SU-DHL-6 (cell line): Measurements from ENCODE around the gene NXT1.

Experiments
- H2AFZ ChIP-seq: fragments of 200-600 bp; sonication (generic); 2 replicates; pipeline ENCODE4 v1.6.1; 2014; ENCODE audit warnings: low read depth, mild to moderate bottlenecking, moderate library complexity, mixed read lengths, antibody characterized with exemption, low read length; ENCODE audit not compliant: severe bottlenecking
- H3F3A ChIP-seq: fragments of 200-600 bp; shearing (Covaris generic); 2 replicates; pipeline ENCODE4 v1.6.0; 2016; ENCODE audit warnings: antibody characterized with exemption, mild to moderate bottlenecking; ENCODE audit not compliant: insufficient read depth
- H3K27ac ChIP-seq: fragments of 200-600 bp; sonication (generic); 2 replicates; pipeline ENCODE4 v1.5.1; 2016; ENCODE audit warnings: low read depth, mild to moderate bottlenecking, low read length, moderate library complexity, mixed read lengths
- H3K27me3 ChIP-seq: fragments of 200-600 bp; sonication (generic), shearing (Covaris generic); 2 replicates; pipeline ENCODE4 v1.6.0; 2014; ENCODE audit warnings: mild to moderate bottlenecking, low read length
- H3K36me3 ChIP-seq: fragments of 200-600 bp; sonication (generic); 2 replicates; pipeline ENCODE4 v1.6.1; 2014; ENCODE audit warnings: mild to moderate bottlenecking, low read length, mixed read lengths
- H3K4me2 ChIP-seq: fragments of 300-600, 200-600 bp; shearing (Covaris generic), sonication (generic); 2 replicates; pipeline ENCODE4 v1.6.0; 2014; ENCODE audit warnings: low read length, low read depth, mild to moderate bottlenecking; ENCODE audit not compliant: poor library complexity, severe bottlenecking
- H3K4me3 ChIP-seq: fragments of 200-600 bp; sonication (generic); 2 replicates; pipeline ENCODE4 v1.5.1; 2014; ENCODE audit warnings: antibody characterized with exemption, low read length, mild to moderate bottlenecking, mixed read lengths; ENCODE audit not compliant: insufficient read depth, poor library complexity, severe bottlenecking
- H3K79me2 ChIP-seq: fragments of 200-600 bp; sonication (generic); 2 replicates; pipeline ENCODE4 v1.6.1; 2014; ENCODE audit warnings: mild to moderate bottlenecking, low read length, moderate library complexity; ENCODE audit not compliant: insufficient read depth
- H3K9ac ChIP-seq: fragments of 200-600 bp; sonication (generic); 2 replicates; pipeline ENCODE4 v1.7.0; 2014; ENCODE audit warnings: mild to moderate bottlenecking, low read length
- H3K9me2 ChIP-seq: fragments of 200-600 bp; sonication (generic); replicated peaks from 2 replicates; pipeline ENCODE4 v1.6.1; 2014; ENCODE audit warnings: low read length; ENCODE audit not compliant: insufficient read depth
- H3K9me3 ChIP-seq: fragments of 200-600 bp; sonication (generic); 2 replicates; pipeline ENCODE4 v1.6.1; 2014; ENCODE audit warnings: low read length, mixed read lengths; ENCODE audit not compliant: insufficient read depth
- H4K20me1 ChIP-seq: fragments of 200-600 bp; sonication (generic); 2 replicates; pipeline ENCODE4 v1.6.1; 2014; ENCODE audit warnings: low read depth, mild to moderate bottlenecking, antibody characterized with exemption, low read length, moderate library complexity, mixed read lengths
- CTCF ChIP-seq: fragments of 200-600 bp; sonication (generic); IDR thresholded peaks from one replicate; pipeline ENCODE4 v1.5.1; 2017; ENCODE audit warnings: antibody characterized with exemption, mild to moderate bottlenecking, low read length, moderate library complexity; ENCODE audit not compliant: insufficient read depth, poor library complexity, severe bottlenecking
- EZH2phosphoT487 ChIP-seq: fragments of 200-600 bp; sonication (generic), shearing (Covaris generic); conservative IDR thresholded peaks from 2 replicates; pipeline ENCODE4 v1.6.1; 2018; ENCODE audit warnings: mild to moderate bottlenecking, antibody characterized with exemption, low read length, moderate library complexity, mixed read lengths

Gene NXT1

GRCh38 chr20:23401051-23401450 is 50.5 kb downstream of the NXT1 start:
- Histone ChIP-seq H3K27me3 (no peaks in the 10 kb centered on the region), H3K9me2 (no peaks in the 10 kb centered on the region), H3K4me3 (no peak overlapping the region), H3K36me3 (peaks cover 3% of the 10 kb centered on the region; the same call in 1 of the 2 replicates), H3K9ac (no peak overlapping the region), H3K27ac (no peak overlapping the region), H3K79me2 (peaks cover 24% of the 10 kb centered on the region), H3K4me2 (no peak overlapping the region), H4K20me1 (no peaks in the 10 kb centered on the region), H3F3A (no peaks in the 10 kb centered on the region), H2AFZ (no peak overlapping the region), H3K9me3 (no peaks in the 10 kb centered on the region)
- TF ChIP-seq EZH2phosphoT487 (no peak), CTCF (no peak)

- TF ChIP-seq CTCF: no peak
- no peak for TF ChIP-seq EZH2phosphoT487
- Histone ChIP-seq H3F3A (no peaks in the 10 kb centered on the region), H3K9me2 (no peaks in the 10 kb centered on the region), H4K20me1 (no peaks in the 10 kb centered on the region), H3K9me3 (no peaks in the 10 kb centered on the region), H3K27me3 (no peaks in the 10 kb centered on the region), H3K4me3 (no peak overlapping the region), H2AFZ (no peak overlapping the region), H3K9ac (no peak overlapping the region), H3K4me2 (no peak overlapping the region), H3K27ac (no peak overlapping the region), H3K36me3 (0 out of 2 replicates have a peak, but pooled peaks cover 3% of the 10 kb centered on the region), H3K79me2 (peaks cover 51% of the 10 kb centered on the region)
Measured at GRCh38 chr20:23403751-23404150, 53.2 kb downstream of the NXT1 start.

- Histone ChIP-seq H3K4me3 (no peak overlapping the region), H3K9ac (no peak overlapping the region), H3K27ac (no peak overlapping the region), H2AFZ (no peak overlapping the region), H3K4me2 (no peak overlapping the region), H3K9me3 (no peaks in the 10 kb centered on the region), H4K20me1 (no peaks in the 10 kb centered on the region), H3F3A (no peaks in the 10 kb centered on the region), H3K9me2 (no peaks in the 10 kb centered on the region), H3K79me2 (peaks cover 56% of the 10 kb centered on the region), H3K36me3 (0 out of 2 replicates have a peak, but pooled peaks cover 3% of the 10 kb centered on the region), H3K27me3 (no peaks in the 10 kb centered on the region)
- TF ChIP-seq EZH2phosphoT487 (no peak), CTCF (no peak)
Measured at GRCh38 chr20:23404196-23404595, 53.6 kb downstream of the NXT1 start.
